CD4-positive, alpha-beta memory T cell (primary cell): ENCODE data around the gene DUSP14. TPM values are rescaled to one million over a fixed set of nuclear protein-coding genes. Genes with fewer than 3 reads are reported as not detected.

ENCODE experiments used
- CTCF ChIA-PET: fragments of 350-600 bp; sonication (Branson Sonifier 250); formaldehyde crosslinking; loops from one replicate; lab custom pipeline; 2021; ENCODE audit warnings: inconsistent platforms; ENCODE audit not compliant: partially characterized antibody; lab: Charles Lee
- POLR2A ChIA-PET: fragments of 350-600 bp; sonication (Branson Sonifier 250); formaldehyde crosslinking; loops from one replicate; lab custom pipeline; 2021; ENCODE audit not compliant: partially characterized antibody; lab: Charles Lee
- DNase-seq, 5 donors: peaks; one replicate each; pipeline versions ENCODE4 v3.0.0 to v3.0.0-alpha.2; 2020 to 2022; ENCODE audit warnings: mixed read lengths in 1 of 5
- H3K27ac ChIP-seq: one replicate; pipeline ENCODE4 v1.7.0; 2013; ENCODE audit warnings: low read depth, low read length
- H3K27me3 ChIP-seq: 2 replicates; pipeline ENCODE4 v1.7.0; 2013; ENCODE audit warnings: mild to moderate bottlenecking, low read length, moderate library complexity; ENCODE audit not compliant: insufficient read depth
- H3K36me3 ChIP-seq: 2 replicates; pipeline ENCODE4 v1.7.0; 2013; ENCODE audit warnings: mild to moderate bottlenecking, low read length, moderate library complexity; ENCODE audit not compliant: insufficient read depth
- H3K4me1 ChIP-seq: 2 replicates; pipeline ENCODE4 v1.7.0; 2013; ENCODE audit warnings: mild to moderate bottlenecking, low read length, moderate library complexity; ENCODE audit not compliant: insufficient read depth
- H3K4me3 ChIP-seq, 2 donors: one replicate each; pipeline ENCODE4 v1.7.0; 2013; ENCODE audit warnings: low read length in 2 of 2, mild to moderate bottlenecking in 1 of 2
- H3K9me3 ChIP-seq, 2 donors: one replicate each; pipeline ENCODE4 v1.7.0; 2013; ENCODE audit warnings: low read length in 2 of 2, control low read depth in 1 of 2; ENCODE audit not compliant: control insufficient read depth in 1 of 2
- H3K27ac Mint-ChIP-seq, 7 donors: one replicate each; pipeline ENCODE4 v1.8.0; 2020 to 2021; ENCODE audit warnings: mixed read lengths in 7 of 7, mild to moderate bottlenecking in 6 of 7, inconsistent platforms in 3 of 7, moderate library complexity in 3 of 7
- H3K27me3 Mint-ChIP-seq, 2 donors: one replicate each; pipeline ENCODE4 v1.8.0; 2020 to 2021; ENCODE audit warnings: mixed read lengths in 2 of 2
- H3K36me3 Mint-ChIP-seq, 2 donors: one replicate each; pipeline ENCODE4 v1.8.0; 2020 to 2021; ENCODE audit warnings: mixed read lengths in 2 of 2, inconsistent platforms in 1 of 2, mild to moderate bottlenecking in 1 of 2
- H3K4me1 Mint-ChIP-seq, 4 donors: one replicate each; pipeline ENCODE4 v1.8.0; 2020 to 2021; ENCODE audit warnings: mixed read lengths in 4 of 4, mild to moderate bottlenecking in 1 of 4
- H3K4me3 Mint-ChIP-seq, 8 donors: one replicate each; pipeline ENCODE4 v1.8.0; 2020 to 2021; ENCODE audit warnings: mixed read lengths in 8 of 8, mild to moderate bottlenecking in 7 of 8, moderate library complexity in 6 of 8, inconsistent platforms in 3 of 8
- H3K9me3 Mint-ChIP-seq, 8 donors: one replicate each; pipeline ENCODE4 v1.8.0; 2020 to 2021; ENCODE audit warnings: mixed read lengths in 8 of 8, mild to moderate bottlenecking in 5 of 8, inconsistent platforms in 3 of 8, moderate library complexity in 1 of 8
- intact Hi-C: fragments of 100-400 bp; cut with micrococcal nuclease; formaldehyde crosslinking; loops from one replicate; pipeline ENCODE4 v1.15.1; 2023
- polyA plus RNA-seq, 2 donors: library from polyadenylated mRNA; unstranded; fragments of 300-500 nt; fragmentation: Illumina TruSeq; gene quantifications; one replicate each; pipeline ENCODE4 v1.2.3, GENCODE V29; 2021
- total RNA-seq, 2 experiments: library from RNA; stranded (reverse); gene quantifications; one replicate each; pipeline ENCODE4 v1.2.3, GENCODE V29; 2021

Gene DUSP14
- total and polyA plus RNA-seq, 4 experiments from 2014 or later = 6.6 to 17.6 (median 11.8) TPM

DNA sequence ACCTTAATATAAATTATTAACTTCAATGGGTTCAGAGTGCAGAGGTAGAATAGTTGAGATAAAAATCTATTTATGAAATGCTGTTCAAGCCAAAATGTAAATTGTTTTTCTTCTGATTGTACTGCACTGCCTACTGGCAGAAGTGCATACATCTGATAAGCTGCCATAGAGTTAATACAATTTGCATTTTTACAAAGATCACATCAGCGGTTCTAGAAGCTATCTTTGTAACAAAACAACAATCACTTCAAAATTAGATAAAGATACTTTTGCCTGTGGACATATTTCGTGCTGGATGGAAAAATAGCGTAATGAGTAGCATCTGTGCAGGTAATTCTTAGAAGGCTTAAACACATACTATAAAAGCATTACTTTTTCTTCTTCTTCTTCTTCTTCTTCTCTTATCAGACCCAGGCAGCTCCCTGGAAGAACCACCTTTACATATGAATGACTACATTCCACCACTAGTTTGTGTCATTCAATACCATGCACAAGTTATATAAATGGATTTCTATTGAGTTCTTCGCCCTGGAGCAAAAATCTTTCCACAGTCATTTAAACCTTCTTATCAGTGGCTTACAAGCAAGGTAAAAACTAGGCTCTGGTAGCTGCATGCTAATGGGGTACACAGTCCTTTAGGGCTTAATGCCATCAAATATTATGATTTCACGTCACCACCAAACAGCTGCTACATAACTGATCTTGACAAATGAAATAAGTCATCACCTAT lies 72.5 kb downstream of the DUSP14 start:
- DNase-seq = no peak
- ChIA-PET POLR2A (no interaction called here), CTCF (no interaction called here)
- Mint-ChIP-seq H3K27me3 (no peaks in the 10 kb centered on the region), H3K27ac (peak overlapping the region in 2 of 7 donors; percentile 15 to 26), H3K4me1 (peaks cover 2 to 12% (median 11%) of the 10 kb centered on the region in 4 donors), H3K9me3 (no peaks in the 10 kb centered on the region), H3K4me3 (no peak overlapping the region), H3K36me3 (peaks cover 45 to 70% of the 10 kb centered on the region in 2 donors)
- no peaks in the 10 kb centered on the region for H3K4me1 ChIP-seq
- H3K4me3 ChIP-seq = no peak overlapping the region
- H3K27ac ChIP-seq = no peak overlapping the region
- peaks cover 60% of the 10 kb centered on the region for H3K36me3 ChIP-seq
- no peaks in the 10 kb centered on the region for H3K27me3 ChIP-seq
- intact Hi-C loops = no loop called here
- no peaks in the 10 kb centered on the region for H3K9me3 ChIP-seq

Other genes with a start within 250 kb of the DUSP14 start
- not detected for gene C17orf78, start 113.9 kb upstream of the DUSP14 start, total RNA-seq
- not detected for gene C17orf78, start 113.9 kb upstream of the DUSP14 start, polyA plus RNA-seq
- 10 to 100 TPM; 13.0 to 15.2 TPM for gene ACACA, start 83.1 kb upstream of the DUSP14 start, total RNA-seq
- 1 to 10 TPM; 4.8 to 7.2 TPM for gene ACACA, start 83.1 kb upstream of the DUSP14 start, polyA plus RNA-seq
- 10 to 100 TPM; 27.3 to 35.7 TPM for gene TADA2A, start 83.0 kb upstream of the DUSP14 start, total RNA-seq
- 10 to 100 TPM in 1 of 2 donors, 1 to 10 TPM in 1; 2.8 to 13.2 TPM for gene TADA2A, start 83.0 kb upstream of the DUSP14 start, polyA plus RNA-seq
- gene SYNRG, start 119.5 kb downstream of the DUSP14 start, total RNA-seq = 100 to 1,000 TPM; 135 to 148 TPM
- 10 to 100 TPM; 34.2 to 96.0 TPM for gene SYNRG, start 119.5 kb downstream of the DUSP14 start, polyA plus RNA-seq
- gene DDX52, start 153.6 kb downstream of the DUSP14 start, total RNA-seq = 10 to 100 TPM; 25.7 to 26.5 TPM
- gene DDX52, start 153.6 kb downstream of the DUSP14 start, polyA plus RNA-seq = 10 to 100 TPM; 10.9 to 16.1 TPM